ENCODE measurements around the gene MYO9A.

GRCh38 chr15:71807125-71807629 lies 310.8 kb downstream of the MYO9A start:
- TF ChIP-seq CTCF (IDR thresholded peaks at IDR 0.05; ENCODE audit: poor library complexity) (no peak), EZH2 (IDR thresholded peaks at IDR 0.05; ENCODE audit: borderline replicate concordance) (no peak), EZH2phosphoT487 (IDR thresholded peaks at IDR 0.05; ENCODE audit: low read depth, severe bottlenecking, unreplicated experiment) (no peak)

Data from hepatocyte (in vitro differentiated cells).